ENCODE results near the gene SUN1.

SUN1 gene

GRCh38 chr7:918118-918425, 85.8 kb downstream of the SUN1 start:
- DNase-seq (ENCODE audit: low read depth, low spot score) = no peak
- CTCF ChIA-PET = interaction anchor here (1.2 kb wide), 1 partner anchor 11 kb away, joined by 4 read pairs; no protein-coding TSS in a partner anchor
- POLR2A ChIA-PET = no interaction called here
- no peak for TF ChIP-seq CTCF (IDR thresholded peaks at IDR 0.05; ENCODE audit: insufficient read depth, low read length, missing control alignments)
- no peak overlapping the region for H3K4me3 ChIP-seq (ENCODE audit: low read depth, low read length)

- ChIA-PET POLR2A (no interaction called here), CTCF (interaction anchor here (1.2 kb wide), 1 partner anchor 11 kb away, joined by 4 read pairs; no protein-coding TSS in a partner anchor)
- DNase-seq (ENCODE audit: low read depth, low spot score) = no peak
- H3K4me3 ChIP-seq (ENCODE audit: low read depth, low read length) = no peak overlapping the region
- TF ChIP-seq CTCF (IDR thresholded peaks at IDR 0.05; ENCODE audit: insufficient read depth, low read length, missing control alignments) = no peak
Measured at GRCh38 chr7:918441-919113, 86.3 kb downstream of the SUN1 start.

- CTCF ChIA-PET = no interaction called here
- POLR2A ChIA-PET = no interaction called here
- no peak for DNase-seq (ENCODE audit: low read depth, low spot score)
- H3K4me3 ChIP-seq (ENCODE audit: low read depth, low read length) = no peak overlapping the region
- no peak for TF ChIP-seq CTCF (IDR thresholded peaks at IDR 0.05; ENCODE audit: insufficient read depth, low read length, missing control alignments)
Measured at GRCh38 chr7:919114-919442, 86.8 kb downstream of the SUN1 start.

- no peak overlapping the region for H3K4me3 ChIP-seq (ENCODE audit: low read depth, low read length)
- no peak for TF ChIP-seq CTCF (IDR thresholded peaks at IDR 0.05; ENCODE audit: insufficient read depth, low read length, missing control alignments)
- ChIA-PET CTCF (no interaction called here), POLR2A (no interaction called here)
- no peak for DNase-seq (ENCODE audit: low read depth, low spot score)
Measured at GRCh38 chr7:919924-920341, 87.7 kb downstream of the SUN1 start.

GRCh38 chr7:920351-921070, 88.2 kb downstream of the SUN1 start:
- POLR2A ChIA-PET = no interaction called here
- CTCF ChIA-PET = no interaction called here
- TF ChIP-seq CTCF (IDR thresholded peaks at IDR 0.05; ENCODE audit: insufficient read depth, low read length, missing control alignments) = no peak
- no peak overlapping the region for H3K4me3 ChIP-seq (ENCODE audit: low read depth, low read length)
- DNase-seq (ENCODE audit: low read depth, low spot score) = no peak

GRCh38 chr7:921071-921461, 88.8 kb downstream of the SUN1 start:
- ChIA-PET POLR2A (no interaction called here), CTCF (no interaction called here)
- no peak for DNase-seq (ENCODE audit: low read depth, low spot score)
- H3K4me3 ChIP-seq (ENCODE audit: low read depth, low read length) = no peak overlapping the region
- no peak for TF ChIP-seq CTCF (IDR thresholded peaks at IDR 0.05; ENCODE audit: insufficient read depth, low read length, missing control alignments)

Data from AG04449 (cell line).